ENCODE measurements around the gene FAM168B.

FAM168B gene

DNA sequence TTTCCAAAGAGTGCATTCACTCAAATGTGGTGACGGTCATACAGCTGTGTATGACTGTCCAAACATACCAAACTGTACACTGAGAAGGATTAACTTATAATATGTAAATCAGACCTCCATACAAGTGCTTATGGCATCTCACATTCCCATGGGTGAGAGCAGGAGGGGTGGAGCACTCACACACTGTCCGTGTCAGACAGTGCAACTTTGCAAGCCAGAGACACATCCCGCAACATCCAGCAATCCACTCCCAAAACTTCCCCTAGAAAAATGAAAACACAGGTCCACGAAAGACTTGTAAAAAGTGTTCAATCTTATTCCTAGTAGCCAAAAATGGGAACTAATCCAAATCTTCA, 36.4 kb downstream of the FAM168B start:
- TF ChIP-seq, protein P1, sequence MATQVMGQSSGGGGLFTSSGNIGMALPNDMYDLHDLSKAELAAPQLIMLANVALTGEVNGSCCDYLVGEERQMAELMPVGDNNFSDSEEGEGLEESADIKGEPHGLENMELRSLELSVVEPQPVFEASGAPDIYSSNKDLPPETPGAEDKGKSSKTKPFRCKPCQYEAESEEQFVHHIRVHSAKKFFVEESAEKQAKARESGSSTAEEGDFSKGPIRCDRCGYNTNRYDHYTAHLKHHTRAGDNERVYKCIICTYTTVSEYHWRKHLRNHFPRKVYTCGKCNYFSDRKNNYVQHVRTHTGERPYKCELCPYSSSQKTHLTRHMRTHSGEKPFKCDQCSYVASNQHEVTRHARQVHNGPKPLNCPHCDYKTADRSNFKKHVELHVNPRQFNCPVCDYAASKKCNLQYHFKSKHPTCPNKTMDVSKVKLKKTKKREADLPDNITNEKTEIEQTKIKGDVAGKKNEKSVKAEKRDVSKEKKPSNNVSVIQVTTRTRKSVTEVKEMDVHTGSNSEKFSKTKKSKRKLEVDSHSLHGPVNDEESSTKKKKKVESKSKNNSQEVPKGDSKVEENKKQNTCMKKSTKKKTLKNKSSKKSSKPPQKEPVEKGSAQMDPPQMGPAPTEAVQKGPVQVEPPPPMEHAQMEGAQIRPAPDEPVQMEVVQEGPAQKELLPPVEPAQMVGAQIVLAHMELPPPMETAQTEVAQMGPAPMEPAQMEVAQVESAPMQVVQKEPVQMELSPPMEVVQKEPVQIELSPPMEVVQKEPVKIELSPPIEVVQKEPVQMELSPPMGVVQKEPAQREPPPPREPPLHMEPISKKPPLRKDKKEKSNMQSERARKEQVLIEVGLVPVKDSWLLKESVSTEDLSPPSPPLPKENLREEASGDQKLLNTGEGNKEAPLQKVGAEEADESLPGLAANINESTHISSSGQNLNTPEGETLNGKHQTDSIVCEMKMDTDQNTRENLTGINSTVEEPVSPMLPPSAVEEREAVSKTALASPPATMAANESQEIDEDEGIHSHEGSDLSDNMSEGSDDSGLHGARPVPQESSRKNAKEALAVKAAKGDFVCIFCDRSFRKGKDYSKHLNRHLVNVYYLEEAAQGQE (IDR thresholded peaks at IDR 0.05; ENCODE audit: low read depth), result no peak
- TF ChIP-seq ZBTB7A (IDR thresholded peaks at IDR 0.05; ENCODE audit: low read depth) (no peak), TCF12 (IDR thresholded peaks at IDR 0.05; ENCODE audit: low read depth) (no peak), TAF1 (IDR thresholded peaks at IDR 0.05; ENCODE audit: low read depth) (no peak), CREB1 (IDR thresholded peaks at IDR 0.05; ENCODE audit: low read depth) (no peak), CEBPB (IDR thresholded peaks at IDR 0.05) (no peak), FOXM1 (IDR thresholded peaks at IDR 0.05; ENCODE audit: borderline replicate concordance, low read depth) (no peak), EP300 (IDR thresholded peaks at IDR 0.05; ENCODE audit: borderline replicate concordance) (no peak), RAD21 (IDR thresholded peaks at IDR 0.05; ENCODE audit: low read depth) (no peak)
- TF ChIP-seq, protein P2, sequence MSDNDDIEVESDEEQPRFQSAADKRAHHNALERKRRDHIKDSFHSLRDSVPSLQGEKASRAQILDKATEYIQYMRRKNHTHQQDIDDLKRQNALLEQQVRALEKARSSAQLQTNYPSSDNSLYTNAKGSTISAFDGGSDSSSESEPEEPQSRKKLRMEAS (IDR thresholded peaks at IDR 0.05), result no peak
- TF ChIP-seq, protein P3, sequence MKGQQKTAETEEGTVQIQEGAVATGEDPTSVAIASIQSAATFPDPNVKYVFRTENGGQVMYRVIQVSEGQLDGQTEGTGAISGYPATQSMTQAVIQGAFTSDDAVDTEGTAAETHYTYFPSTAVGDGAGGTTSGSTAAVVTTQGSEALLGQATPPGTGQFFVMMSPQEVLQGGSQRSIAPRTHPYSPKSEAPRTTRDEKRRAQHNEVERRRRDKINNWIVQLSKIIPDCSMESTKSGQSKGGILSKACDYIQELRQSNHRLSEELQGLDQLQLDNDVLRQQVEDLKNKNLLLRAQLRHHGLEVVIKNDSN (IDR thresholded peaks at IDR 0.05), result no peak

DNA sequence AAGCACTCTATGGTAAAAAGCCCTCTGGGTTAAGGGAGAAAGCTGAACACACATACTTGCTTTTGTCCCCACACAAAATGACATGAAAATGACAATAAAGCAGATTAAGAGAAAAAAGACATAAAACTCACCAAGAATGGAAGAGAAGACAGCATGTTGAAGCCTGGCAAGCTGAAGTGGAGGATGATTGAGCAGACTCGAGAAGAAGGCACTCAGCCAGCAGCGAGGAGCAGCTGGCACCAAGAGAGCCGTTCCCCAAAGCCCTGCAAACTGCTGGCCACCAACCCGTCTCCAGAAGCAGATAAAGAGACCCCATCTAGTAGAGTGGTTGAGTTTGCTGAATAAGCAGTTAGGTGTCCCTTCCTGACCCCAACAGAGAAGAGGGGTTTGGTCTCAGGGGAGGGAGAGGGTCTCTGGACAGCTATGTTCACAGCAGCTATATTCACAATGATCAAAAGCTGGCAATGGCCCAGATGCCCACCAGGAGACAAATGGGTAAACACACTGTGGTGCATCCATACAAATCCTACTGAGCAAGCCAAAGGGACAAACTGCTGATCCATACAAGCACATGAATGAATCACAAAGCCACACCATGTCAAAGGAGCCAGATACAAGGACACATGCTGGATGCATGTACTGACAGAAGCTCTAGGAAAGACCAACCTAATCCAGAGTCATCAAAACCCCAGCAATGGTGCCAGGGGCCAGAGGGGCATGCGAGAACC, 36.9 kb downstream of the FAM168B start:
- TF ChIP-seq TAF1 (IDR thresholded peaks at IDR 0.05; ENCODE audit: low read depth) (no peak), NFIC (IDR thresholded peaks at IDR 0.05) (no peak), FOXM1 (IDR thresholded peaks at IDR 0.05; ENCODE audit: borderline replicate concordance, low read depth) (no peak)
- TF ChIP-seq, protein P3 (IDR thresholded peaks at IDR 0.05), result no peak
- TF ChIP-seq, protein P2 (IDR thresholded peaks at IDR 0.05), result no peak

DNA sequence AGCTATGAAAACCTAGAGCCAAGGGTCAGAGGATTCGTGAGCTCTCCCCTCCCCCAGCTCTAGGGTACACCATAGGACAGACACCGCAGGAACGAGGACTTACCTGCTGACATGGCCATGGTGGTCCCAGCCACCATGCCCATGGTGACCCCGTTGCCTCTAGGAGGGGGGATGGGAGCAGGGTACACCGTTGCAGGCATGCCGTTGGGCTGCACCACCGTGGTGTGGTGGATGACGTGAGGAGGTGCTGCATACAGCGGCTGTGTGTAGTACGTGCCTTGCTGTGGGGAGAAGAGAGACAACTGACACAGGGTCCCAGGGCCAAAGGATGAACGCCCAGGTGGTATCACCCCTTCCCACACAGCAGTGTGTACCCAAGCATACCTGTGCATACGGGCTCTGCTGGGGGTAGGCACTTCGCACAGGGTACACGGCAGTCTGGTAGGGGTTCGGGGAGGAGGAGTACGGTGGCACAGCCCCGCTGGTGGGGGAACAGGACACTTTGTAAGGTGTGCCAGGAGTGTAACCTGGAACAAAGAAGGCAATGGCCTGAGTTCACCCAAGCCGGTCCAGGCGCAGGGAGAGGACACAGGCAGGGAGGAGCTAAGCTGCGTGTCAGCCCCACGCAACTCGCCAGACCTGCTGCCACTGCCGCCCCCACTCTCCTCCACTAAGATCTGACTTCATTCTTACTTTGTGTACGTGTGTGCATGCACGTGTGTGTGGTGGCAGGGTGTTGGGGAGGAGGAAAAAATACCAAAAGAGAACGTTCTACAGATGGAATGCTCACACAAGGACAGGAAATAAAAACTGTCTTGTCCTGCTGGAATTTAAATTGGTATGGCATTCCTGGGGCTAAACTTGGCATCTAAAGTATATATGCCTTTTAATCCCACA, 37.8 kb downstream of the FAM168B start:
- TF ChIP-seq TCF12 (IDR thresholded peaks at IDR 0.05; ENCODE audit: low read depth), result no peak
- TF ChIP-seq, protein P1 (IDR thresholded peaks at IDR 0.05; ENCODE audit: low read depth), result no peak
- TF ChIP-seq ZBTB7A (IDR thresholded peaks at IDR 0.05; ENCODE audit: low read depth), result no peak
- TF ChIP-seq NFIC (IDR thresholded peaks at IDR 0.05), result no peak
- no peak for TF ChIP-seq EGR1 (IDR thresholded peaks at IDR 0.05)
- TF ChIP-seq EP300 (IDR thresholded peaks at IDR 0.05; ENCODE audit: borderline replicate concordance), result no peak
- TF ChIP-seq CEBPB (IDR thresholded peaks at IDR 0.05), result no peak
- no peak for TF ChIP-seq CREB1 (IDR thresholded peaks at IDR 0.05; ENCODE audit: low read depth)
- TF ChIP-seq, protein P3 (IDR thresholded peaks at IDR 0.05), result no peak
- no peak for TF ChIP-seq TEAD4 (IDR thresholded peaks at IDR 0.05)
- no peak for TF ChIP-seq YY1 (IDR thresholded peaks at IDR 0.05; ENCODE audit: low read depth)
- no peak for TF ChIP-seq FOXM1 (IDR thresholded peaks at IDR 0.05; ENCODE audit: borderline replicate concordance, low read depth)
- no peak for TF ChIP-seq RAD21 (IDR thresholded peaks at IDR 0.05; ENCODE audit: low read depth)
- TF ChIP-seq, protein P2 (IDR thresholded peaks at IDR 0.05), result no peak

DNA sequence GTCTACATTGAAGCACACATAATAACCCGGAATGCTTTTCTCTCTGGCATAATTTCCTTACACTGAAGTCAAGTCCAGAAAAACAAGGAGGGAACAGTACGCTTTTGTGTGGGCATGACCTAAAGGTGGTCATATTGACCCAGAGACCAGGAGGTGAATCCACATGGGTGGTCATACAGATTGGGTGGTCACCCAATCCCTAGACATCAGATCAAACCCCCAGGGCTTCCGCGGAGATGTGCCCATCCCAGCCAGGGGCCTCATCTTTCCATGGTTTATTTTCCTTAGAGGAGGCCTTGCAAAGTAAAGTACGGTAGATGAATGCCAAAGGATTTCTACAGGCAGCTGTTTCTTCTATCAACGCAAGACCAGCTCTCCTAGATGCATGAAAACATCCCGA, 38.8 kb downstream of the FAM168B start:
- no peak for TF ChIP-seq ZBTB7A (IDR thresholded peaks at IDR 0.05; ENCODE audit: low read depth)
- TF ChIP-seq, protein P3 (IDR thresholded peaks at IDR 0.05), result no peak
- no peak for TF ChIP-seq TCF12 (IDR thresholded peaks at IDR 0.05; ENCODE audit: low read depth)
- TF ChIP-seq CEBPB (IDR thresholded peaks at IDR 0.05), result no peak
- TF ChIP-seq TEAD4 (IDR thresholded peaks at IDR 0.05), result no peak
- no peak for TF ChIP-seq FOXM1 (IDR thresholded peaks at IDR 0.05; ENCODE audit: borderline replicate concordance, low read depth)
- TF ChIP-seq TAF1 (IDR thresholded peaks at IDR 0.05; ENCODE audit: low read depth), result no peak
- no peak for TF ChIP-seq NFIC (IDR thresholded peaks at IDR 0.05)
- TF ChIP-seq EGR1 (IDR thresholded peaks at IDR 0.05), result no peak

All from Ishikawa (cell line).